Coronary artery (tissue), 2 donors: Measurements from ENCODE around the gene SNX33.
A peak's percentile ranks its signal among the peaks of the same experiment; 100 is the strongest.

Experiments
- DNase-seq: peaks from one replicate; pipeline ENCODE4 v3.0.0-alpha.2; 2017; ENCODE audit warnings: low spot score
- H3K27ac ChIP-seq, 2 donors: fragments of 200-600 bp; sonication (generic); one replicate each; pipeline ENCODE4 v1.5.1; 2016 to 2019
- H3K4me3 ChIP-seq: fragments of 200-600 bp; sonication (generic); 2 replicates; pipeline ENCODE4 v1.5.1; 2016; ENCODE audit warnings: mild to moderate bottlenecking, moderate library complexity
- CTCF ChIP-seq: fragments of 200-600 bp; sonication (generic); IDR thresholded peaks from one replicate; pipeline ENCODE4 v1.5.1; 2019; ENCODE audit warnings: antibody characterized with exemption

Gene SNX33

GRCh38 chr15:75656813-75657212 lies 9.1 kb downstream of the SNX33 start:
- no peak for DNase-seq
- TF ChIP-seq CTCF, result no peak
- Histone ChIP-seq H3K27ac (no peak overlapping the region), H3K4me3 (no peak overlapping the region)

GRCh38 chr15:75659141-75659771 lies 11.5 kb downstream of the SNX33 start:
- no peak overlapping the region for H3K4me3 ChIP-seq
- H3K27ac ChIP-seq, result peak overlapping the region; percentile 88 to 93
- no peak for TF ChIP-seq CTCF
- no peak for DNase-seq

- Histone ChIP-seq H3K27ac (peak overlapping the region; percentile 88 to 93), H3K4me3 (no peak overlapping the region)
- no peak for DNase-seq
- TF ChIP-seq CTCF, result no peak
These were observed 12.4 kb downstream of the SNX33 start for GRCh38 chr15:75659928-75660645.

- Histone ChIP-seq H3K27ac (peak overlapping the region; percentile 88 to 93), H3K4me3 (peak overlapping the region; percentile 38)
- TF ChIP-seq CTCF, result no peak
- peak; percentile 97 for DNase-seq
These were observed 13.5 kb downstream of the SNX33 start for GRCh38 chr15:75661100-75661755.

- peak overlapping the region; percentile 38 for H3K4me3 ChIP-seq
- no peak for TF ChIP-seq CTCF
- no peak for DNase-seq
- peak overlapping the region; percentile 88 to 93 for H3K27ac ChIP-seq
These were observed 14.0 kb downstream of the SNX33 start for GRCh38 chr15:75661756-75662140.

- H3K4me3 ChIP-seq, result no peak overlapping the region
- H3K27ac ChIP-seq, result peak overlapping the region; percentile 88 to 93
- TF ChIP-seq CTCF, result no peak
- no peak for DNase-seq
These were observed 15.3 kb downstream of the SNX33 start for GRCh38 chr15:75662823-75663519.
